Measurements from ENCODE around the gene SATB2. TPM values are rescaled to one million over a fixed set of nuclear protein-coding genes. Genes with fewer than 3 reads are reported as not detected.

The SATB2 gene
- total RNA-seq, 1 experiment from 2014 or later: 5.6 TPM

DNA sequence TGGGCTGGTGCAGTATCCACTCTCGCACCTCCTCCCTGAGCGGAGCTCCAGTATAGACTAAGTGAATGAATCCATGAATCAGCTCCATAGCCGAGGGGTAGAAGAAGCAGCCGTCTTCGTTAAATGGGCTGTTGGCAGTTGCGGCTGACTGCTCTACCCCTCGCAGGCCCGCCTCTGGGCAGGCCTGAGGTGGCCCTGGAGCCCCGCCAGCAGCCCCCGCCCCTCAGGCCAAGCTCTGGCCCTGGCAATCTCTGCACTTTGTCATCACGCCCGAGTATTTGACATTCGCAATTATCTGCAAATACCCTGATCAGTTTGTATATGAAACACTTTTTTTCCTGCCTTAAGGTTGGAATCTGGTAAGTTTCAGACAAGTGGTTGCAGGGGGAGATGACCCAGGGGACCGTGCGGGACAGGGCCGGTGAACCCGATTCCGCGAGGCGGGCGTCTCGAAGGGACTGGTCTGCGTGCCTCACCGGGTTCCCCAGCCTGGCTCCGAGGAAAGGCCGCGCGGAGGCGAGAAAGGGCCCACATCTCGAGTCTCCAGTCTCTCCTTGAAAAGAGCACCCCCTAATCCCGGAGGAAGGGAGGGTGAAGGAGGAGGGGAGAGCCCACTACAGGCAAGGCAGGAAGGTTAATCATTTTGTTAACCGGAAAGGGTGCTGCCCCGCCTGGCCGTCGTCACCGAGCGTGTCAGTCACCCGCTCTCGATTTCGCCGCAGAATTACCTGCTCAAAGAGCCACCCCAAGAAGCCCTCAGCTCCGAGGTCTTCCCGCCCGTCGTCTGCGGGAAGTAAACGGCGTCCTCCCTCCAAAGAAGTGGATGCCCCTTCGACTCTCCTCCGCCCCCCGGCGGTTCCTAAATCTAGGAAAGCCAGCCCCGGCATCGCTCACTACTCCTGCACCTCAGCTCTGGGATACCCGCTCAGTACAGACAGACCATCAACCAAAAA is 11.1 kb upstream of the SATB2 start:
- no peak for DNase-seq (ENCODE audit: low read depth, low spot score)
- in situ Hi-C loops (cut with HindIII; ENCODE audit: low pct_unique_long_range_greater_than_20kb, low sequenced_read_pairs): no loop called here

DNA sequence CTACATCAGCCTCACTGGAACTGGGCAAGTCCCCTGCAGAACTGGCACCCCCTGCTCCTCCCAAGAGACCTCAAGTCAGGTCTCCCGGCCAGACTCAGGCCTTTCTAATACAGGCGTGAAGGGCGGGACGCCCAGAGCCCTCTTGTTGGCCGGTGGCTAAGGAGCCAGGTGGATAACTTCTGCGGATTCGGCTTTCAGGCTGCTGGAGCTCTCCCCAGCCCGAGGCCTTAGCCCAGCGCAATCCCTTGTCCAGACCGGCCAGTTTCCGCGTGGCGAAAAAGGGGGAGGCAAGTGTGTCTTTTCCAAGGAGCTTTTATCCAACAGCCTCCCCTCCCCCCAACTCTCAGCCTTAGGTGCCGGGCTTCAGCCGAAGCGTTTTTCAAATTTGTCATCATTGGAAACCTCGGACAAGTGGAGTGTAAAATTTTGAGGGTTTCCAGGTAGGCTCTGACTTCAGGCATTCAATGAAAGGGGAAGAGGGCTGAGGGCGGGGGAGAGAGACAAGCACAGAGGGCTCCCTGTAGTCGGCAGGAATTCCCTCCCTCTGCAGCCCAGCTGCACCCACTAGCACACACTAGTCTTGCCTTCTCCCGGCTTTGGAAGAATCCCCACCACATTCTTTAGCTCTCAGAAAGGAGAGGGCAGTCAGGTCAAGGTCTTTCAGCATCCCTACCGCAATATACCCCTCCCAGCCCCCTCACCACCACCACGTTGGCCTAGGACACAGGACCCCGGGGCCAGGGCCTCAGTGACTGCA is 9.5 kb upstream of the SATB2 start:
- no peak for DNase-seq (ENCODE audit: low read depth, low spot score)
- in situ Hi-C loops (cut with HindIII; ENCODE audit: low pct_unique_long_range_greater_than_20kb, low sequenced_read_pairs): no loop called here

DNA sequence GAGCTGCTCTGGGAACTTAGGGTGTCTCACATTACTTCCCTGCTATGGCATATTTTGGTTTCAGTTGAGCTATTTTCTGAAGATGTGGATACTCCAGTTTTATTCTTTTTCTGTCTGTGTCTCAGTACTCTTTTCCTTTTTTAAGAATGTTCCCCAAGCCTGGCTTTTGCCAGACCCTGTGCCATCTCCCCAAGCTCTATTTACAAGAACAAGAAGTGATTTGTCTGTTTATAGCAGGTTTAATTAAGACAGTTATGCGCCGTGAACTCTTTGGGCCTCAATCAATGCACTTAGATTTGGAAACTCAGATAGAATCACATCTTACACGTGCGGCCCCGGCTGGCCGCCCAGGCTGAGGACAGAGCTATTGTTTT is 8.9 kb upstream of the SATB2 start:
- in situ Hi-C loops (cut with HindIII; ENCODE audit: low pct_unique_long_range_greater_than_20kb, low sequenced_read_pairs): no loop called here
- DNase-seq (ENCODE audit: low read depth, low spot score): no peak

DNA sequence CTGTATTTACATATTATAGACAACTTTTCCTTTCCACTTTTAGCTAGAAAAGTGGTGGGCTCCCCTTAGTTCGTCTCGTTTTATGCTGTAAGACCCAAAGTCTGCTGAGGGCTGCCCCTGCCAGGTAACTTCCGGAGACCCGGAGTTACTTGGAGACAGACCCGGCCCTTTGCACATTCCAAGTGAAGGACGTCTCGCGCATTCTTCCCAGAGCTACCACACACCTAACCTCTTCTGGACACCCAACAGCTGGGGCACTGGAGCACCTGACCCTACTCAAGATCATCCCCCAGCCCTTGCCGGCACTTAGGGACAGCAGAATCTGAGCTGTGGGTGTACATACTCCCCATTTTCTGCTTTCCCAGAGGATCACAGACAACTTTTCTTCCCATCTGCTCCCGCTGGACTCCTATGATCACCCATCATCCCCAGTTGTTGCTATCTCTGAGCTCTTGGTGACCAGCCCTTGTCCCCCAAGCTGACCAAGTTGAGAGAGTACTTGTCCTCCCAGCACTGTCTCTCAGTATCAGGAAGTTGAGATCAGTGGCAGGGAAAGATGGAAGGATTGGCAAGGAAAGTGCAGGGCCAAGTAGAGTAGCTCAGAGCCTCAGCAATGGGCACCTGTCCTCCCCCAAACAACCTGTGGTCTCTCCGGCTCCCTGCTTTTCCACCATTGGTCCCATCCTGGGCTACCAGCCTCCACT is 8.4 kb upstream of the SATB2 start:
- in situ Hi-C loops (cut with HindIII; ENCODE audit: low pct_unique_long_range_greater_than_20kb, low sequenced_read_pairs): no loop called here
- no peak for DNase-seq (ENCODE audit: low read depth, low spot score)

DNA sequence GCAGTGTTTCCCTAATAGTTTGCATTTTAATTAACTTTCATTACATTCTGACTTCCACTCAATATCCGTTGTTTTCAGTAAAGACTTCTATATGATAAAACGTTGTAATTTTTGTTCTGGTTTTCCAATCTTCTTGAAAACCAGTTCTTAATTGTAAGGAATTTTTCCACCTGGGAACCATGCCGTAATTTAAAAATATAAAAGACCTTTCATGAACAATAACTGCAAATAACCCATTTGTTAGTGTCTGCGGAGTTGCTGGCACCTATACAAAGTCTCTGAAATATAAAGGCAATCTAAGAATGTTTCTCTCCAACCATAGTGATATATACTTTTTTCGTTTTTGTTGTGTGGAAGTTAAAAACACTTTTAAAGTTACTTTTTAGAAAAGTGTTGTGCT is 7.7 kb upstream of the SATB2 start:
- in situ Hi-C loops (cut with HindIII; ENCODE audit: low pct_unique_long_range_greater_than_20kb, low sequenced_read_pairs): no loop called here
- DNase-seq (ENCODE audit: low read depth, low spot score): no peak

DNA sequence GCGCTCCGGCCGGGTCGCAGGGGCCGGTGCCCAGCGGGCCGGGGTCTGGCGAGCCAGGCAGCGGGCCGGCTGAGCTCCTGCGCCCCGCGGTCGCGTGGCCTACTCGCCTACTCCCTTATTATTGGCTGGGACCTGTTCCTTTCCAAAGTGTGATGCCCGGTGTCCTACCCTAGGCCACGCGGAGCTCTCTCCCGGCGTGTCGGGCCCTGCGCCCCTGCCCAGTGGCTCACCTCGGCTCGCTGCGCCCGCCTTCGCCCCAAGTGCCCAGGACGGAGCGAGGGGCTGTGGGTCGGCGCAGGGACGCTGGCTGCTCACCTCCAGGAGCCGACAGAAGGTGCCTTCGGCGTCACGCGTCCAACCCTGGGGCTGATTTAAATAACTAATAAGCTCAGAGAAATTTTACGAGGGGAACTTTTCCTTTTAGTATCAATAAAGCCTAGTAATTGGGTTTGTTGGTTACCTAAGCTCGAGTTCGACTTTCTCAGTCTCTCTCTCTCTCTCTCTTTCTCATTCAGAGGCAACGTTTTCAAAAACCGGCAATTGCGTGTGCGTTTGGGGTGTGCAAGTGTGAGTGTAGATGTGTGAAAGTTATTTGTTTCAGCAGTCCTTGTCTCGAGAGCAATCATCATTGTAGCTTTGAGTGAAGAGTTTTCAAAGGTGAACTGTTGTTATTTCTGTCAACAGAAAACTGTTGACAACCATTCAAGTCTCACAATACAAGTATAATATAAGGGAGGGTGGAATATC is 7.0 kb upstream of the SATB2 start:
- DNase-seq (ENCODE audit: low read depth, low spot score): no peak
- in situ Hi-C loops (cut with HindIII; ENCODE audit: low pct_unique_long_range_greater_than_20kb, low sequenced_read_pairs): no loop called here

DNA sequence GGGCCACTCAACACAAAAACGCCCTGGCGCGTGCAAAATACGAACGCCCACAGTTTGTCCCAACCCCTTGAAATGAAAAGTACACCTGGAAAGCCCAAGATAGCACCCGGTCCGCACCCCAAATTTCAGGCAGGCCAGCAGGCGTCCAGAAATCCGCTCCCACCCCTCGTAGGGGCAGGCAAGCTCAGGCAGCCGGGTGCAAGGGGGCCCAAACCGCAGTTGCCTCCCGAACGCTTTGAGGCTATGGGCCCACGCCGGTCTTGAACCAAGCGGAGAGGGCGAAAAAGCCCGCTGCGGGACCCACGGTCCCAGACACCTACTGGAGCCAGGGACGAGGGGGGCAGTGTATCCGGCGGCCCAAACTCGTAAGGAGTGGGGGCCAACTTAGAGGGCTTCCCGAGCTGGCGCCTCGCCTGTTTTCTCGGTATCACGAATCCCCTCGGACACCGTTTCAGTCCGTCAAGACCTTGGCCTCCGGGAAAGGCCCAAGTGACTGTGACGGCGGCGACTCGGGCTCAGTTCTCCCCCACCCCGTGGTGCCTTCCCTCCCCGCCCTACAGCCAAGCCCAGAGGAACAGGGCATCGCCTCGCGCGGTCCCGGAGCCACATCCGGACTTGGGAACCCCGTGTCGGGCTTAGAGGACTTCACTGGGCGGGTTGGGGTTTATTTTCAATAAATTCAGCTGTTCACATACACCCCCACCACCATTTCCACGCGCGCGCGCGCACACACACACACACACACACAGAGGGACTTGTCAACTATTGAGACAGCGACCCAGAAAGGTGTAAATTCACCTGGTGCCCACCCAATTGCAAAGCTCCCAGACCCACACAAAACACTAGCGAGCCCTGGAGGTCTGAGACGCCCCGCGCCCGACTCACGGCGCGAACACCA is 6.2 kb upstream of the SATB2 start:
- in situ Hi-C loops (cut with HindIII; ENCODE audit: low pct_unique_long_range_greater_than_20kb, low sequenced_read_pairs): no loop called here
- no peak for DNase-seq (ENCODE audit: low read depth, low spot score)

DNA sequence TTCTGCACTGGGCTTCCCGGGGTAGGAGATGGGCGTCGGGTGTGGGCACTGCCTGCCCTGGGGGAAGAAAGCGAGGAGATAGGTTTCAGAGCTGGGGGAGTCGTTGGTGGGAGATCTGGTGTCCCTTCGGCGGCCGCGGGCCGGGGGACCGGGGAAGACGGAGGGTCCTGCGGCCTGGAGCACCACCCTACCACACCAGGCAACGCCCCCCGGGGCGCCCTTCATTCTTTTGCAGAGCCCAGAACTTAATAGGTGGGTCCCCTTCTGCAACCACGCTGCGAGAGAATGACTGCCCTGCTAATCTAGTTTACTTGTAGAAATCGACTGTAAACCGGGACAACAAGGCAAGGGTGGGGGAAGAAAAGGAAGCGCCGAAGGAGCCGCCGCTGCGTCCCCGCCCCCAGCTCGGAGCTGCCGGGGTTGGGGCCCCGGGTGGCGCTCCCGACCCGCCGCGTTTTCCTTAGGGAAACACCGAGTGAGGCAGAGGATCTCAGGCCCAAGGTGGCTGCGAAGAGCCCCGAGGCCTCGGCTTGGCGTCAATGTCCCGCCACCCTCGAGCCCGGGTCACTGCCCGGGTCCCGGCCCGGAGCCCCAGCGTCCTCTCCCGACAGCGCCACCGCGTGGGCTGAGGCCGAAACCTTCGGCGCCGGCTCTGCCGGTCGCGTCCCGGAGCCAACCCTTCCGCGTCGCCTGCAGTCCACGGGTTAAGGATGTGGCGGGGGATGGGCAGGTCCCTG is 5.4 kb upstream of the SATB2 start:
- DNase-seq (ENCODE audit: low read depth, low spot score): peak; percentile 70
- in situ Hi-C loops (cut with HindIII; ENCODE audit: low pct_unique_long_range_greater_than_20kb, low sequenced_read_pairs): no loop called here

DNA sequence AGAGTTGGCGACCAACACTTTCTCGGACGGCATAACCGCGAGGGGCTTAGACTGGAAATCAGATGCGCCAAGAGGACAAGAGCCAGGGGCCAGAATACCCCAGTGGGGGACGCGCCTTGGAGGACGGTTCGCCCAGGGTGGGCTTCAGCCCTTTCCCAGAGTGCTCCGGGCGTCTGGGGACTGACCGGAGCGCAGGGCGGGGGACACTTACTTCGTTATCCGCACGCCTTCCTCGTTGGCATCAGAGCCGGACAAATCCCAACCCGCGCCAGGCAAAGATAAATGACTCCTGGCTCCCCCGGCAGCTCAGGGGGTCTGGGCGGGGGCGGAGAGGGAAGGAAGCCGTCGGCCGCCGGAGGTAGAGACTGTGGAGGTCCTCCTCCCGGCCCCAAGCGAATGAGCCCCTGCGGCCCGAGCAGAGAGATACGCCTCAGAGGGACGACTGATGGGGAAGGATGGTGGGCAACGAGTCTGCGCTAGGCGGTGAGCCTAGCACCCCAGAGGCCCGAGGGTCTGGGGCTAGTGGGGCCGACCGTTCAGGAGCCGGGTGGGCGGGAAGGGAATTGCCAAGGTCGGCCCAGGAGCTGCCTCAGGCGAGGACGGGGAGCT is 4.7 kb upstream of the SATB2 start:
- DNase-seq (ENCODE audit: low read depth, low spot score): no peak
- in situ Hi-C loops (cut with HindIII; ENCODE audit: low pct_unique_long_range_greater_than_20kb, low sequenced_read_pairs): no loop called here

DNA sequence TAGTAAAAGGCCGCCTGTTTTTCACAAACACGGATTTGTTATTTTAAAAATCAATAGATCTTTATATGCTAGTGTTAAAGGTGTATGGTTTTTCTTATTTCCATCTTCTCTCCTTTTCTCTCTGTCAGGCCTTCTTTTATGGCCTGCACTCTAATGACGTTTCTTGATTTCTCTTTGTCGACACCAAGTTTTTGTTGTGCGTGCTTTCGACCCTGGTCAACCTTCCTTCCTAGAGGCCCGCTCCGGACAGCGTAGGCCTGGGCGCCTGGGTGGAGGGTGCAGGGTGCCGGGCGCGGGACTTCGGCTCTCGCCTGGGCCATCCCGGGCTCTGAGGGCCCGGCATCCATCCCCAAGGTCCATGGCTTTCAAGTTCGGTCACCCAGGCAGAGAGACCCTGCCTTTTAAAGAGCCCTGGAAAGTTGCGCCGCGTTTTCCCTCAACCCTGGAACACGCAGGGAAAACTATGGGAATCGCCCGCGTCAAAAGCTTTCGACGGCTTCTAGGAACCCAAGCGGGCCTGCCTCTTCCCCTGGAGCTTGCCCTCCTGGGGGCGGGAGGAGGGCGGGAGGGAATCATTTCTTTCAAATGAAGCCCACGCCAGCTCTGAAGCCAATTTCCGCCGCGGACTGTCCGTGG is 4.1 kb upstream of the SATB2 start:
- no peak for DNase-seq (ENCODE audit: low read depth, low spot score)
- in situ Hi-C loops (cut with HindIII; ENCODE audit: low pct_unique_long_range_greater_than_20kb, low sequenced_read_pairs): no loop called here

DNA sequence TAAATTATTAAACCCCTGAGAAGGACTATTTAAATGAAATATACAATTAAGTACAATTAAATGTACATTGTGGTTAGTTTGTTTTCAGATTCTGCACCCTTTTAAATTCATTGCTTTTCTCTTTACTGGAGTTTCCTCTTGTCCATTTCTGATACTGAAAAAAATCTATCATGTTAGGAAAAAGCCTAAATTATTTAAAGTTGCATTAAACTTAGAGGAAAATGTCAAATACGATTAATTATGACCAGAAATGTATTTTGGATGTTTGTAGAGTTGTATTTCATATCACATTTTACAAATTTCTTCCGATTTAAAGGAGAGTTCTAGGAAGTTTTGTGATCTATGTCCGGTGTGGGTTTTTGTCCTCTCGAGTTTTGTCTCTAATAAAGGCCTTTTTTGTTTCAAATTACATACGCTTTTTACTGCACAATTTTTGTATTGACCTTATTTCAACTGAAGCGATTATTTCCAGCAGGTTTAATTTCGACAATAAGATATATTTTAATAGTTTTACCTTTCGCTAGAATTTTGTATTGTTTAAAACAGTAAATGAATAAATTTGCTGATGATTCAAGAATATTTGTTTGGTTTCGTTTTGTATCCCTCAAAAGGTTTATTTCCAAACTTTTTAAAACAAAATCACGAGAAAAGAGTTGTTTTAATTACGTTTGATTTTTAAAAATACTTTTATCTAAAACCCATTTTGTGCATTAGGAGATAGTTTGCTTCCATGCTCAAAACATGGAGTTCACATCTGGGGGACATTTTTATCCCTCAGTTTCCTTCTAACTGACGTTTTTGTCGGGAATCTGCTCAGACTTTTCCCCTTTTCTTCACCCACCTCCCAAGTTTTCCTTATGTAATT is 3.3 kb upstream of the SATB2 start:
- in situ Hi-C loops (cut with HindIII; ENCODE audit: low pct_unique_long_range_greater_than_20kb, low sequenced_read_pairs): no loop called here
- no peak for DNase-seq (ENCODE audit: low read depth, low spot score)

DNA sequence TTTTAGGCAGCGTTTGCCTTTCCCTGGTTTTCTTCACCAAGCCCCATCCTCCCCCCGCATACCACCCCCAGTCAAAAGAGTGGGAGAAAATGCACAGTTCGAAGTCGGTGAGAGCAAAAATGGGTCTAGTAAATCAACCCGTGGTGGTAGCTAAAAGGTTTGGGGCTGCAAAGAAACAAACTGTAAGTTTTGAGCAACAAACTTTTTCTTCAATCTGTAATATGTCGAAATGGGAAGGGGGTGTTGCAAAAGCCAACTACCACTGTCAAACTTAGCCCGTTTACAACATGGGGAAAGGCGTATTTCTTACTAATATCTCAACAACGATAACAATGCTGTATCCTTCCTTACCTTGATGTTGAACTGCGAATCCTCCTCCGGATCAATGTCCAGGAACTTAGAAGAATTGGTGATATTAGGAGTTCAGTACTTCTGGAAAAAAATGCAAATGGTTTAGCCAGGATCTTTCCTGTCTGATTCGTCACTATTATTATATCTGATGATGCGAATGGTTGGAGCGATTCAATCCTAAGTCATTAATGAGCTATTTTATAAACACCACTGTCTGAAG is 2.4 kb upstream of the SATB2 start:
- DNase-seq (ENCODE audit: low read depth, low spot score): peak; percentile 36
- in situ Hi-C loops (cut with HindIII; ENCODE audit: low pct_unique_long_range_greater_than_20kb, low sequenced_read_pairs): no loop called here

DNA sequence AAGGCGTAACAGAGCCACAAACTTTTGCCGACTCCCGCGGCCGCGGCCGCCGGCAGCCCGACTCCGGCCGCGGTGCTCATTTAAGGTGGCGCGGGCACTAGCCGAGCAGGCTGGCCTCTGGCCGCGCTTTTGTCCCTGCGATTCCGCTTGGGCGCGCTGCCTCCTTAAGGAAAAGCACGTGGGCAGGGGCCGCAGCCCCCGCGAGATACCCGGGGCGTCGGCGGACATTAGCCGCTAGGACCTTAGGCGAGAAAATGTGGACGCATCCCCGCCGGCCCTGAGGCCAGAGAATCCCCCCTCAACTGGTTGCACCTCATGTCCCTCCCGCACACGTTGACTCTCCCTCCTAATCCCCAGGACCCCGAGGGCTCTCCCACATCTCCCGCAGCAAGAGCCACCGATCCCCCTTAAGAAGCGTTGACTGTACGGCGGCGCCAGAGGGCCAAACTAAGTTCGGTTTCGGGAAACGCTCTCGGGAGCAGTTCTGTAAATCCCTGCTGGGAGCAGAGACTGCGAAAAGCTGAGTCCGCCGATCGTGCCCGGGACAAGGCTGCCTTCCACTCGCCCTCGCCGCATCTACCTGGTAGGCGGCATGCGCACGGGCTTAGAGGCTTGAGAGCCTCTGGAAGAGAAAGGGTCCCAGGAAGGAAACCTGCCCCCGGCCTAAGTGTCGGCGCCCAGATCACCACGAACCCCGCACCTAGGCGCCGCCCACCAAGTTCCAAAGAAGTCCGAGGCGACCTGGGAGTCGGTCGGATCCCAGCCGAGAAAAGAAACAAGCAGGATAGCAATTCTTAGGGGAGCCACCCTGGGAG is 1.8 kb upstream of the SATB2 start:
- DNase-seq (ENCODE audit: low read depth, low spot score): peak; percentile 90
- in situ Hi-C loops (cut with HindIII; ENCODE audit: low pct_unique_long_range_greater_than_20kb, low sequenced_read_pairs): no loop called here
